A549 (cell line): ENCODE data around the gene THADA. TPM values are rescaled to one million over a fixed set of nuclear protein-coding genes. Genes with fewer than 3 reads are reported as not detected.

Experiments used
- ATAC-seq, 2 experiments: fragments of 200-7000 bp in 1 of 2; fragments of >200 bp in 1 of 2; cut with Nextera tagmentation in 1 of 2; cut with Tn5 transposase in 1 of 2; 3 replicates each; pipeline versions ENCODE4 v1.8.0 to v1.9.1; 2018 to 2020; ENCODE audit warnings: mild to moderate bottlenecking in 1 of 2, moderate library complexity in 1 of 2
- CTCF ChIA-PET: fragments of 300-600 bp; sonication (Branson Sonifier 250); formaldehyde crosslinking; extraction: SDS; loops from one replicate; lab custom pipeline; 2021; ENCODE audit warnings: antibody characterized with exemption, inconsistent platforms; lab: Yijun Ruan, JAX
- POLR2A ChIA-PET: fragments of 350-600 bp; formaldehyde crosslinking; extraction: SDS; loops from one replicate; lab custom pipeline; 2021; ENCODE audit warnings: antibody characterized with exemption, inconsistent platforms; lab: Yijun Ruan, JAX
- DNase-seq, 2 experiments: peaks; one replicate each; pipeline versions ENCODE4 v3.0.0 to v3.0.0-alpha.2; 2011 to 2016; ENCODE audit warnings: low read depth in 1 of 2, low spot score in 1 of 2
- FAIRE-seq: peaks from 2 replicates; lab custom pipeline; 2011; peaks lifted over from hg19 to GRCh38; lab: Jason Lieb, UNC
- H3K27ac ChIP-seq, 2 experiments: fragments of >200 bp; sonication (Bioruptor Twin); formaldehyde crosslinking; 3 replicates each; pipeline ENCODE4 v1.5.1; 2016 to 2017
- H3K4me1 ChIP-seq: fragments of >200 bp; sonication (Bioruptor Twin); formaldehyde crosslinking; 3 replicates; pipeline ENCODE4 v1.6.1; 2016
- H3K4me2 ChIP-seq: fragments of >200 bp; sonication (Bioruptor Twin); formaldehyde crosslinking; 3 replicates; pipeline ENCODE4 v1.6.1; 2016
- H3K4me3 ChIP-seq: fragments of >200 bp; sonication (Bioruptor Twin); formaldehyde crosslinking; 3 replicates; pipeline ENCODE4 v1.5.1; 2016
- H3K9me3 ChIP-seq: fragments of >200 bp; sonication (Bioruptor Twin); formaldehyde crosslinking; 3 replicates; pipeline ENCODE4 v1.6.1; 2016
- CTCF ChIP-seq: fragments of >200 bp; sonication (Bioruptor Twin); formaldehyde crosslinking; IDR thresholded peaks from 3 replicates; pipeline ENCODE4 v1.5.1; 2016
- ELK1 ChIP-seq: fragments of 150-350 bp; IDR thresholded peaks from 2 replicates; pipeline ENCODE4 v1.6.1; 2014; ENCODE audit warnings: low read depth, mild to moderate bottlenecking, low read length
- EP300 ChIP-seq, 2 experiments: fragments of >200 bp; sonication (Bioruptor Twin); formaldehyde crosslinking; IDR thresholded peaks; 2 replicates in 1 of 2; 3 replicates in 1 of 2; pipeline ENCODE4 v1.6.1; 2016 to 2017
- ESRRA ChIP-seq: fragments of 150-350 bp; IDR thresholded peaks from 2 replicates; pipeline ENCODE4 v1.6.1; 2014; ENCODE audit warnings: mild to moderate bottlenecking, low read length, borderline replicate concordance
- FOXS1 ChIP-seq: fragments of 250-450 bp; sonication (Bioruptor Pico); IDR thresholded peaks from 2 replicates; pipeline ENCODE4 v1.5.0; 2020; ENCODE audit warnings: mild to moderate bottlenecking, moderate library complexity
- GATA3 ChIP-seq: IDR thresholded peaks from 2 replicates; pipeline ENCODE4 v1.6.1; 2012; ENCODE audit warnings: borderline replicate concordance
- JUN ChIP-seq, 2 experiments: fragments of >200 bp; sonication (Bioruptor Twin); formaldehyde crosslinking; IDR thresholded peaks; 2 replicates in 1 of 2; 3 replicates in 1 of 2; pipeline ENCODE4 v1.6.1; 2016 to 2017
- KDM5A ChIP-seq: fragments of 200-600 bp; sonication (generic); IDR thresholded peaks from 2 replicates; pipeline ENCODE4 v1.6.1; 2016; ENCODE audit warnings: antibody characterized with exemption, mild to moderate bottlenecking
- MAFK ChIP-seq: fragments of 450-650 bp; IDR thresholded peaks from 2 replicates; pipeline ENCODE4 v1.6.1; 2014; ENCODE audit not compliant: partially characterized antibody
- PHF8 ChIP-seq: fragments of 200-600 bp; sonication (generic); IDR thresholded peaks from 2 replicates; pipeline ENCODE4 v1.6.1; 2016; ENCODE audit warnings: low read depth, mild to moderate bottlenecking, antibody characterized with exemption, moderate library complexity, borderline replicate concordance
- ZC3H11A ChIP-seq: fragments of 450-650 bp; IDR thresholded peaks from 2 replicates; pipeline ENCODE4 v1.6.1; 2014; ENCODE audit warnings: antibody characterized with exemption, mild to moderate bottlenecking
- ZFP36 ChIP-seq: fragments of 450-650 bp; IDR thresholded peaks from 2 replicates; pipeline ENCODE4 v1.6.1; 2014; ENCODE audit warnings: borderline replicate concordance; ENCODE audit not compliant: partially characterized antibody
- WGBS: methylation state at CpG from one replicate; pipeline ENCODE4 v1.1.6; 2017; ENCODE audit errors: missing lambda C conversion rate; 5-methylcytosine and 5-hydroxymethylcytosine counted together
- polyA plus RNA-seq, 4 experiments: library from polyadenylated mRNA; depleted of rRNA in 3 of 4; stranded (reverse); fragments of >200 nt; fragmentation: RNase III in 1 of 4; extraction: RNeasy Plus Mini Kit Qiagen cat#74134 plus additional on column Dnase treatment in 1 of 4; gene quantifications; 2 replicates in 3 of 4; 3 replicates in 1 of 4; pipeline ENCODE4 v1.2.3, GENCODE V29; 2011 to 2017
- TF ChIP-seq, protein P1 (sequence below): fragments of 250-450 bp; sonication (Bioruptor Pico); IDR thresholded peaks from 2 replicates; pipeline ENCODE4 v1.5.0; 2021; ENCODE audit warnings: mild to moderate bottlenecking, moderate library complexity, borderline replicate concordance
- TF ChIP-seq, protein P2 (sequence below): IDR thresholded peaks from 2 replicates; pipeline ENCODE4 v1.6.1; 2012

THADA gene
- polyA plus RNA-seq, 2 of the 4 experiments (the other 2 are of a cell fraction): 21.8 to 37.9 TPM

DNA sequence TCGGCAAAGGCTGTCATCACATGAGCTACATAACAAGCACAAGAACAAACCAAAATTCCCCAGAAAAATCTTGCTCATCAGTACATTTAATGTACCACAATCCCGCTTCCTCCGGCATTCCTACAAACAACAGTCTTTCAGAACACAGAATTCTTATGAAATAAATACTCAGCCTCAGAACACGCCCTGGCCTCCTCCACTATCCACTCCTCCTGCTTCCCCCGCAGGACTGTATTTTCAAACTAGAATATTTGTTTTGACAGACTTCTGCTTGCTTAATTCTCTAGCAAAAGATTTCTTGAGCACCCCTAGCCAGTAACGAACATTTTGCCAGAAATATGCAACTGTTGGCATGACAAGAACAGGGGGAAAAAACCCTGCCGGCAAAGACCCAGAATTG, 131.2 kb downstream of the THADA start:
- ChIA-PET POLR2A (no interaction called here), CTCF (interaction anchor here (0.9 to 2.6 kb wide), 4 partner anchors 10 to 636 kb away, joined by 3 to 9 read pairs (median 3); no protein-coding TSS in a partner anchor)
- no peak overlapping the region for H3K4me3 ChIP-seq
- no peak for FAIRE-seq
- 81% methylated on average over 7 of the region's 7 CpGs for WGBS
- peaks cover 81% of the 10 kb centered on the region for H3K4me1 ChIP-seq
- no peak for DNase-seq
- no peak for ATAC-seq
- 0 out of 6 replicates have a peak overlapping the region, but pooled peaks of 1 of the 2 experiments have one; percentile 9 for H3K27ac ChIP-seq
- peak overlapping the region; percentile 69; the same call in 1 of the 3 replicates for H3K4me2 ChIP-seq
- TF ChIP-seq PHF8: no peak
- no peak for TF ChIP-seq ZFP36
- no peak for TF ChIP-seq ZC3H11A
- TF ChIP-seq, protein P1, sequence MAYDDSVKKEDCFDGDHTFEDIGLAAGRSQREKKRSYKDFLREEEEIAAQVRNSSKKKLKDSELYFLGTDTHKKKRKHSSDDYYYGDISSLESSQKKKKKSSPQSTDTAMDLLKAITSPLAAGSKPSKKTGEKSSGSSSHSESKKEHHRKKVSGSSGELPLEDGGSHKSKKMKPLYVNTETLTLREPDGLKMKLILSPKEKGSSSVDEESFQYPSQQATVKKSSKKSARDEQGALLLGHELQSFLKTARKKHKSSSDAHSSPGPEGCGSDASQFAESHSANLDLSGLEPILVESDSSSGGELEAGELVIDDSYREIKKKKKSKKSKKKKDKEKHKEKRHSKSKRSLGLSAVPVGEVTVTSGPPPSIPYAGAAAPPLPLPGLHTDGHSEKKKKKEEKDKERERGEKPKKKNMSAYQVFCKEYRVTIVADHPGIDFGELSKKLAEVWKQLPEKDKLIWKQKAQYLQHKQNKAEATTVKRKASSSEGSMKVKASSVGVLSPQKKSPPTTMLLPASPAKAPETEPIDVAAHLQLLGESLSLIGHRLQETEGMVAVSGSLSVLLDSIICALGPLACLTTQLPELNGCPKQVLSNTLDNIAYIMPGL: no peak
- TF ChIP-seq, all 56 proteins: peak for 0
- no peaks in the 10 kb centered on the region for H3K9me3 ChIP-seq

GRCh38 chr2:43462866-43463641, 132.8 kb downstream of the THADA start:
- peak in 1 of 2 experiments; percentile 41 for DNase-seq
- no peaks in the 10 kb centered on the region for H3K9me3 ChIP-seq
- ATAC-seq: peak in 1 of 2 experiments; percentile 10; a peak in 1 of 6 replicates
- ChIA-PET CTCF (interaction anchor here (0.8 to 2.6 kb wide), 3 partner anchors 21 to 635 kb away, joined by 3 to 9 read pairs (median 6); no protein-coding TSS in a partner anchor), POLR2A (no interaction called here)
- TF ChIP-seq, protein P2, sequence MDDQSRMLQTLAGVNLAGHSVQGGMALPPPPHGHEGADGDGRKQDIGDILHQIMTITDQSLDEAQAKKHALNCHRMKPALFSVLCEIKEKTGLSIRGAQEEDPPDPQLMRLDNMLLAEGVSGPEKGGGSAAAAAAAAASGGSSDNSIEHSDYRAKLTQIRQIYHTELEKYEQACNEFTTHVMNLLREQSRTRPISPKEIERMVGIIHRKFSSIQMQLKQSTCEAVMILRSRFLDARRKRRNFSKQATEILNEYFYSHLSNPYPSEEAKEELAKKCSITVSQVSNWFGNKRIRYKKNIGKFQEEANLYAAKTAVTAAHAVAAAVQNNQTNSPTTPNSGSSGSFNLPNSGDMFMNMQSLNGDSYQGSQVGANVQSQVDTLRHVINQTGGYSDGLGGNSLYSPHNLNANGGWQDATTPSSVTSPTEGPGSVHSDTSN: peak; percentile 50; the same call in 1 of the 2 replicates
- TF ChIP-seq FOXS1 (CRISPR knock-in tag) (no peak), ELK1 (no peak), JUN (IDR thresholded peaks at IDR 0.05) (no peak), EP300 (IDR thresholded peaks at IDR 0.05) (no peak), KDM5A (no peak), GATA3 (peak; percentile 44), ESRRA (no peak), CTCF (no peak), MAFK (peak; percentile 31)
- H3K4me2 ChIP-seq: peak overlapping the region; percentile 69
- WGBS: 6% methylated on average over 4 of the region's 4 CpGs
- peak overlapping the region; percentile 24 to 31; a peak in 3 of 6 replicates for H3K27ac ChIP-seq
- H3K4me3 ChIP-seq: 0 out of 3 replicates have a peak overlapping the region, but pooled peaks have one; percentile 4
- FAIRE-seq: peak; percentile 56
- peaks cover 81% of the 10 kb centered on the region for H3K4me1 ChIP-seq
